ENCODE data around the gene ROR1.

ROR1 gene

DNA sequence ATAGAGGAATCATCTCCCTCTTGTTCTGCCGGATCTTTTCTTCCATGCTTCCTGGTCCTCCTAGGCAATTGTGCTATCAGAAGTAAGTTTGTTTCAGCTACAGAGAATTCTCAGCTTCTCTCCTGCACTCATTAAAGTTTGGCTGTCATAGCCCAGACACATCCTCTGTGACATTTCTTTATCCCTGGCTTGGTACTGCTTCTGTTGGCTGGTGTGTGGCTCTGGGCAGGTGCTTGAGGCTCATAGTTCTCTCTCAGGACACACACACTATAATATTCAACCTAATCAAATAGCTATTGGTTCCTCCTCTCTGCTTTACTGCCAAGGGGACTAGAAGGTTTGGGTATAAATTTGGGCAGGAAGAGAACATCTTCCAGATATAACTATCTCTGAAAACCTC lies 172.1 kb downstream of the ROR1 start:
- TF ChIP-seq, protein P1, sequence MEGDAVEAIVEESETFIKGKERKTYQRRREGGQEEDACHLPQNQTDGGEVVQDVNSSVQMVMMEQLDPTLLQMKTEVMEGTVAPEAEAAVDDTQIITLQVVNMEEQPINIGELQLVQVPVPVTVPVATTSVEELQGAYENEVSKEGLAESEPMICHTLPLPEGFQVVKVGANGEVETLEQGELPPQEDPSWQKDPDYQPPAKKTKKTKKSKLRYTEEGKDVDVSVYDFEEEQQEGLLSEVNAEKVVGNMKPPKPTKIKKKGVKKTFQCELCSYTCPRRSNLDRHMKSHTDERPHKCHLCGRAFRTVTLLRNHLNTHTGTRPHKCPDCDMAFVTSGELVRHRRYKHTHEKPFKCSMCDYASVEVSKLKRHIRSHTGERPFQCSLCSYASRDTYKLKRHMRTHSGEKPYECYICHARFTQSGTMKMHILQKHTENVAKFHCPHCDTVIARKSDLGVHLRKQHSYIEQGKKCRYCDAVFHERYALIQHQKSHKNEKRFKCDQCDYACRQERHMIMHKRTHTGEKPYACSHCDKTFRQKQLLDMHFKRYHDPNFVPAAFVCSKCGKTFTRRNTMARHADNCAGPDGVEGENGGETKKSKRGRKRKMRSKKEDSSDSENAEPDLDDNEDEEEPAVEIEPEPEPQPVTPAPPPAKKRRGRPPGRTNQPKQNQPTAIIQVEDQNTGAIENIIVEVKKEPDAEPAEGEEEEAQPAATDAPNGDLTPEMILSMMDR (IDR thresholded peaks at IDR 0.05; ENCODE audit: insufficient read depth, low read depth, low read length, missing control alignments): no peak
- no peak overlapping the region for H3K4me3 ChIP-seq (ENCODE audit: low read length)
- no peak for DNase-seq (ENCODE audit: low read depth)

DNA sequence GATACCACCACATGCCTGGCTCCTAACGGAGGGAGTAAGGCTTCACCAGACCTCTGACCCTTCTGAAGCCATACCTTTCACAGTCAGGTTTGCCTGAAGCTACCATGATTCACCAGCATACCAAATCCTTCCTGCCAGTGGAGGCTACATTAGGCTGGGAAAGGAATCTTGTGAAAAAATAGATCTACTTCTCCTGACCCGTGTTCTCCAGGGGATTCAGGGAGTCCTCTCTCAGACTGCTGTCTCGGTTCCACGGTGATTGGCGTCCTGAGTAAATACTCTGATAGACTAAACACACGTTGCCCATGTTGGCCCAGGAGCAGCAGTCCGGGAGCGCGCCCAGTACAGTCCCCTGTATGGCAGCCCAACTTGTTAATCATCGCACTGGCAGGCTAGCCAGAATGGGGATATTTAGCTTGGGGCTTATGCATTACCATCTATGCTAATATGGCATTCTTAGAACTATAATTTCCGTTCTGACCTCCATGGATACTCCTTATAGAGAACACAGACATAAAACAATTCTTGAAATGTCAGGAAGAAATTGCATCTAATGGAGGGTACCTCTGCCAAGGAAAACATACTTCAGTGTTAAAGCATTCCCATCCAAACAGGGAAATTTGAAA lies 173.2 kb downstream of the ROR1 start:
- TF ChIP-seq, protein P1 (IDR thresholded peaks at IDR 0.05; ENCODE audit: insufficient read depth, low read depth, low read length, missing control alignments): no peak
- no peak overlapping the region for H3K4me3 ChIP-seq (ENCODE audit: low read length)
- peak; percentile 50 for DNase-seq (ENCODE audit: low read depth)

DNA sequence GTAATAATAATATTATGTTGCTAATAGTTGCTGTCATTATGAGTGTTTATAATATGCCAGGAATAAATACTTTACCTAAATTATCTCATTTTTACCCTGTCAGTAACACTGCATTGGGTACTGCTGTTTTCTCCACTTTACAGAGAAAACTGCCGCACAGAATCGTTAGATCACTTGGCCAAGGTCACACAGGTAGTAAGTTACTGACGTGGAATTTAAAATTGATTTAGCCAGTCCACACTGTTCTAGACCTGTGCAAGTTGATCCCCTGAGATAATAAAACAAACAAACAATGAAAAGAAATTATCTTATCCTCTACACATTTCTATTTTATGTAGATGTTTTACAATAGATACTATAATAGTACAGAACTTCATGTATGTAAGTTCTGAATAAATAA lies 174.1 kb downstream of the ROR1 start:
- no peak overlapping the region for H3K4me3 ChIP-seq (ENCODE audit: low read length)
- no peak for DNase-seq (ENCODE audit: low read depth)
- TF ChIP-seq, protein P1 (IDR thresholded peaks at IDR 0.05; ENCODE audit: insufficient read depth, low read depth, low read length, missing control alignments): no peak

DNA sequence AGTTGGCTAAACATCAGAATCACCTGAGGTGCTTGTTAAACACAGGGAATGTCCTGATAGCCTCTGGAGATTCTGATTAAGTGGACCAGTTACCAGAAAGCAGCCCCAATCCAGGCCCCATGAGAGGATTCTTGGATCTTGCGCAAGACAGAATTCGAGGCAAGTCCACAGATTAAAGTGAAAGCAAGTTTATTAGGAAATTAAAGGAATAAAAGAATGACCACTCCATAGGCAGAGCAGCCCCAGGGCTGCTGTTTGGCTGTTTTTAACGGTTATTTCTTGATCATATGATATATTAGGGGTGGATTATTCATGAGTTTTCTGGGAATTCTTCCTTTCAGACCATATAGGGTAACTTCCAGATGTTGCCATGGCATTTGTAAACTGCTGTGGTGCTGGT lies 176.2 kb downstream of the ROR1 start:
- no peak overlapping the region for H3K4me3 ChIP-seq (ENCODE audit: low read length)
- DNase-seq (ENCODE audit: low read depth): no peak
- TF ChIP-seq, protein P1 (IDR thresholded peaks at IDR 0.05; ENCODE audit: insufficient read depth, low read depth, low read length, missing control alignments): no peak

DNA sequence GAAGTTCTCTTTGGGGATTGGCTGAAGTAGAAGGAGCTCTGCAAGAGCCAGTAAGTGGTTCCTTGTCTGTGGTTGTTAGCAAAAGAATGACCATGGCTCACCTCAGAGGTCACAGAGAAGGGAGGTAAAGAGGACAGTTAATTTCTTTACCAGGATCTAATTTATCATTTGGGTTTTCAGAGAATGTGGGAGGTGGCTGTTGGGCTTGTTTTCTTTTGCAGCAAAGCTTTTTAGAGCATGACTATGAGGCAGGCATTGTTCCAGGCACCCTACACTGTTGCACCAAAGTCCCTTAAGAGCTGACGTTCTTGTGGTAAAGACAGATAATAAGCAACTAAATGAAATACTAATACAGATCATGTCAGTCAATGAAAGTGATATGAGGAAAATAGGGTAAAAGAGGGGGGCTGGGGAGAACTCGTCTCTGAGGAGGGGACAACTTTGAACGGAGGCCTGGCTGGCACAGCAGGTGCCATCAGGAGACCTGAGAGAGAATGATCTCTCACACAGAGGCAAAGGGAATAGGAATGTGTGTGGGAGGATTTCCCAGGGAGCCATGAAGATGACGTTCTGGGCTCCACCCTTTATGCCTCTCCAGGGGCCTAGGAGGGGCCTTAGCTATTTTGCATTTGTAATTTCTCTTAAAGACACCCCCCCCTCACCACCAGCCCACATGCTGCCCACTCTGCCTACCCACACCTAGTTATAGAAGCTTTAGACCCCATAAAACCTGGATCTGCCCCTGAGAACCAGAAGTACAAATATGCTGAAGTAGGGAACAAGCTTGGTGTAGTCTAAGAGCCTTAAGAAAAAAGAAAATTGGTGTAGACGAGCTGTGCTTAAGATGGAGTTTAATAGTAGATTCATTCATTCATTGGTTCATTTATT lies 177.5 kb downstream of the ROR1 start:
- DNase-seq (ENCODE audit: low read depth): no peak
- no peak overlapping the region for H3K4me3 ChIP-seq (ENCODE audit: low read length)
- TF ChIP-seq, protein P1 (IDR thresholded peaks at IDR 0.05; ENCODE audit: insufficient read depth, low read depth, low read length, missing control alignments): no peak

DNA sequence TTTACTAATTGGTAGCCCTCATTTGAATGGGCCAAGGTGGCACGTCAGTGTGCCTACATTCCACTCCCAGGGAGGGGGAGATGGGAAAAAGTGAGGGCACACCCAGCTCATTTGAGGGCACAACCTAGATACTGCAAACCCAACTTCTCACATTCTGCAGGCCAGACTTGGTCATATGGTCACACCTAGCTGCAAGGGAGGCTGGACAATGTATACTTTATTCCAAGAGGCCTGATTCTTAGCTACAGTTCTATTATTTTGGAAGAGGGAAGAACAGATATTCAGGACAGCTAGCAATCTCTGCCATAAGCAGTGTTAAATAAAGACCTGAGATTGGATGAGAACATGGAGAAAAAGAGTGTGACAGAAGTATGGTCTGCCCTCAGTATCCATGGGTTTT lies 180.4 kb downstream of the ROR1 start:
- no peak overlapping the region for H3K4me3 ChIP-seq (ENCODE audit: low read length)
- no peak for DNase-seq (ENCODE audit: low read depth)
- TF ChIP-seq, protein P1 (IDR thresholded peaks at IDR 0.05; ENCODE audit: insufficient read depth, low read depth, low read length, missing control alignments): no peak

All from epithelial cell of esophagus (primary cell).